Measurements from ENCODE around the gene PFN3. TPM values are rescaled to one million over a fixed set of nuclear protein-coding genes. Genes with fewer than 3 reads are reported as not detected.

PFN3 gene
- total RNA-seq, 4 donors from 2014 or later = not detected

DNA sequence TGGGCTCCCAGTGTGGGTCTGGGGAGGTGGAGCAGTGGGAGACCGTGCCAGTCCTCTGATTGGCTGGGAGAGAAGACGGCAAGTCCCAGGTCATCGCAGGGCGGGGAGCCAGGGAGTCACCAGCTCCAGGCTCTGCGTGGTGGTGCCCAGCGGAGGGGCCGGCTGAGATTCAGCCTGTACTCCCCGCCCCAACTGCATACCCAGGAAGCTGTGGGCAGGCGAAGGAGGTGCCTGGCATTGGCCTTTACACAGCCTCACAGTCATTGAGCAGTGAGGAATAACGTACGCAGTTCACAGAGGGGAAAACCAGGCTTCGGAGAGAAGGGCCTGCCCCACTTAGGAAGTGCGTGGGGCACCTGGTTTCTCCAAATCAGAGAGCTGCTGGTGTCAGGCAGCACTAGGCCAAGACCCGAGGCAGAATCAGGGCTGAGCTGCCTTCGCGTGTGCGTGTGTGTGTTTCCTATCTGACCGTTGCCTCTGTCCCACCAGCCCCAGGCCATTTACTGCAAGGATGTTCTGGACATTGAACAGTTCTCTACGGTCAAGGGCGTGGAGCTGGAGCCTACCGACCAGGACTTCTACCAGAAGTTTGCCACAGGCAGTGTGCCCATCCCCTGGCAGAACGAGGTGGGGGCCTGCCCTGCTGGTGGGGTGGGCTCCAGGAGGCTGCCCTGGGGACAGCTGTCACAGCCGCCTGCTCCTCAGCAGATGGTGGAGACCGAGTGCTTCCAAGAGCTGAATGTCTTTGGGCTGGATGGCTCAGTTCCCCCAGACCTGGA is 39.9 kb upstream of the PFN3 start:
- H3K36me3 ChIP-seq = no peaks in the 10 kb centered on the region
- no peaks in the 10 kb centered on the region for H3K9me3 ChIP-seq
- TF ChIP-seq POLR2A (IDR thresholded peaks at IDR 0.05) = no peak
- TF ChIP-seq, protein P1, sequence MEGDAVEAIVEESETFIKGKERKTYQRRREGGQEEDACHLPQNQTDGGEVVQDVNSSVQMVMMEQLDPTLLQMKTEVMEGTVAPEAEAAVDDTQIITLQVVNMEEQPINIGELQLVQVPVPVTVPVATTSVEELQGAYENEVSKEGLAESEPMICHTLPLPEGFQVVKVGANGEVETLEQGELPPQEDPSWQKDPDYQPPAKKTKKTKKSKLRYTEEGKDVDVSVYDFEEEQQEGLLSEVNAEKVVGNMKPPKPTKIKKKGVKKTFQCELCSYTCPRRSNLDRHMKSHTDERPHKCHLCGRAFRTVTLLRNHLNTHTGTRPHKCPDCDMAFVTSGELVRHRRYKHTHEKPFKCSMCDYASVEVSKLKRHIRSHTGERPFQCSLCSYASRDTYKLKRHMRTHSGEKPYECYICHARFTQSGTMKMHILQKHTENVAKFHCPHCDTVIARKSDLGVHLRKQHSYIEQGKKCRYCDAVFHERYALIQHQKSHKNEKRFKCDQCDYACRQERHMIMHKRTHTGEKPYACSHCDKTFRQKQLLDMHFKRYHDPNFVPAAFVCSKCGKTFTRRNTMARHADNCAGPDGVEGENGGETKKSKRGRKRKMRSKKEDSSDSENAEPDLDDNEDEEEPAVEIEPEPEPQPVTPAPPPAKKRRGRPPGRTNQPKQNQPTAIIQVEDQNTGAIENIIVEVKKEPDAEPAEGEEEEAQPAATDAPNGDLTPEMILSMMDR (IDR thresholded peaks at IDR 0.05) = no peak
- H3K27me3 ChIP-seq = no peaks in the 10 kb centered on the region
- no peak overlapping the region for H3K27ac ChIP-seq
- no peaks in the 10 kb centered on the region for H3K4me1 ChIP-seq
- DNase-seq = no peak
- H3K4me3 ChIP-seq = no peak overlapping the region
- intact Hi-C loops (cut with DNase I; ENCODE audit: low total_unique reads) = no loop called here

DNA sequence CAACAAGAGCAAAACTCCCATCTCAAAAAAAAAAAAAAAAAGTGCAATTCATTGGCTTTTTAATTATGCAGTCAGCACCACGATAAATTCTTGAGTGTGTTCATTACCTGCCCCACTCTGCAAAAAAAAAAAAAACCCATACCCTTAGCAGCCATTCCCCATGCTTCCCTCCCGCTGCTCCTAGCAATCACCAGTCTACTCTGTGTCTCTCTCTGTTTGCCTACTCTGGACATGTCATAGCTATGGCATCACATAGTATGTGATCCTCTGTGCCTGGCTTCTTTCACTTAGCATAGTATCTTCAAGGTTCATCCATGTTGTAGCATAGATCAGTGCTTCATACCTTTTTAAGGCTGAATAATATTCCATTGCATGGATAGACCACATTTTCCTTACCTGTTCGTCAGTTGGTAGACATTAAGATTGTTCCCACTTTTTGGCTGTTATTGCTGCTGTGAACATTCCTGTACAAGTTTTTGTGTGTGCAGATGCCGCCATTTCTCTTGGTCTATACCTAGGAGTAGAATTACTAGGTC is 39.1 kb upstream of the PFN3 start:
- Histone ChIP-seq H3K9me3 (no peaks in the 10 kb centered on the region), H3K27me3 (no peaks in the 10 kb centered on the region), H3K36me3 (no peaks in the 10 kb centered on the region), H3K4me3 (no peak overlapping the region), H3K4me1 (no peaks in the 10 kb centered on the region), H3K27ac (no peak overlapping the region)
- intact Hi-C loops (cut with DNase I; ENCODE audit: low total_unique reads) = no loop called here
- TF ChIP-seq, protein P1 (IDR thresholded peaks at IDR 0.05) = no peak
- TF ChIP-seq POLR2A (IDR thresholded peaks at IDR 0.05) = no peak
- DNase-seq = no peak

DNA sequence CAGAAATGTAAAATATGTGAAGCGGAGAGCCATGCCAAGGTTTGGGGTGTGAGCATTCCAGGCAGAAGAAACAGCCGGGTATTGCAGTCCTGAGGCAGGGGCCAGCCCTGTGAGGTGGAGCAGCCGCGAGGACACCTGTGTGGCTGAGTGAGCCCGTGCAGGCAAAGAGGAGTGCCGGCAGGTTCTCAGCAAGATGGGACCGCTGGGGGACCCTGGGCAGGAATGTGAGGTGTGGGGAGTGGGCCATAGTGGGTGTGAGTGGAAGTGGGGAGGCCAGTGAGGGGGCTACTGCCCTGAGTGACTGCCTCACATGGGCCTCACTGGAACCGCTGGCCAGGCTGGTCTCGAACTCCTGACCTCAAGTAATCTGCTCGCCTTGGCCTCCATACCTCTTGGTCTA is 38.0 kb upstream of the PFN3 start:
- no peak for TF ChIP-seq POLR2A (IDR thresholded peaks at IDR 0.05)
- TF ChIP-seq, protein P1 (IDR thresholded peaks at IDR 0.05) = no peak

DNA sequence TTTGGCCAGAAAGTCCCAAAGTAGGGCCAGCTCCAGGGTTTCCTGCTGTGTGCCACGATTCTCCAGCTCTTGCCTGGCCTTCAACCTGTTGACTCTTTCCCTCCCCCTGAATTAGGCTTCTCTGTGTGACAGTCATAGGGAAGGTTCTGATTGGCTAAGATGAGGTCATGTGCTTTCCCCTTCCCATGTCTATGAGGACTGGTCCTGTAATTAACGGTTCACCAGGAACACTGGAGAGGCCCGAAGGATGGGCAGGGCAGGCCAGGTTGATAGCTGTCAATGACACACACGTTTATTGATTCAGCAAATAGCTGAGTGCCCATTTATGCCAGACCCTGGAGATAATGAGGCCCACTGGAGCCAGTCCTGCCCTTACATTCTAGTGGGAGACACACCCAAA is 37.2 kb upstream of the PFN3 start:
- Histone ChIP-seq H3K27me3 (no peaks in the 10 kb centered on the region), H3K27ac (no peak overlapping the region), H3K4me3 (no peak overlapping the region), H3K36me3 (no peaks in the 10 kb centered on the region), H3K4me1 (no peaks in the 10 kb centered on the region), H3K9me3 (no peaks in the 10 kb centered on the region)
- DNase-seq = no peak
- TF ChIP-seq, protein P1 (IDR thresholded peaks at IDR 0.05) = no peak
- no peak for TF ChIP-seq POLR2A (IDR thresholded peaks at IDR 0.05)
- intact Hi-C loops (cut with DNase I; ENCODE audit: low total_unique reads) = no loop called here

More for the DNA sequence above, 38.0 kb upstream of the PFN3 start:
- no peak for DNase-seq
- intact Hi-C loops (cut with DNase I; ENCODE audit: low total_unique reads) = no loop called here
- no peaks in the 10 kb centered on the region for H3K36me3 ChIP-seq
- no peak overlapping the region for H3K27ac ChIP-seq
- no peaks in the 10 kb centered on the region for H3K27me3 ChIP-seq
- H3K4me1 ChIP-seq = no peaks in the 10 kb centered on the region
- no peak overlapping the region for H3K4me3 ChIP-seq
- no peaks in the 10 kb centered on the region for H3K9me3 ChIP-seq

DNA sequence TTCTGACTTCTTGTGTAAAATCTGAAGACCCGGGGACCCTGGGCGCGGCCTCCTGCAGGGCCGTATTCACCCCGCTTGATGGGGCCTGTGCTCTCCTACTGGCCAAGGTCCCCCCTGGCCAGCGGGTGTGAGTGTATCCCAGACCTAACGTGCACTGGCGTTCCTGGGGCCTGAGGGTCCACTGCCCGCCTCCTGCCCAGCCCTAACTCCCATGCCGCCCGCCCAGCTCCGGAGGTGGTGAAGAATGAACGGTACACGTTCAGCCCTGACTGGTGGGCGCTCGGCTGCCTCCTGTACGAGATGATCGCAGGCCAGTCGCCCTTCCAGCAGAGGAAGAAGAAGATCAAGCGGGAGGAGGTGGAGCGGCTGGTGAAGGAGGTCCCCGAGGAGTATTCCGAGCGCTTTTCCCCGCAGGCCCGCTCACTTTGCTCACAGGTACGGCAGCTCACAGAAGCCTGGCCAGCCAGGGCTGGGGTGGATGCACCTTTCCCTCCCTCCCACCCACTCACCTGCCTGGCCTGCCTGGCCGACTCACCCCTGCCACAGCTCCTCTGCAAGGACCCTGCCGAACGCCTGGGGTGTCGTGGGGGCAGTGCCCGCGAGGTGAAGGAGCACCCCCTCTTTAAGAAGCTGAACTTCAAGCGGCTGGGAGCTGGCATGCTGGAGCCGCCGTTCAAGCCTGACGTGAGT is 35.5 kb upstream of the PFN3 start:
- Histone ChIP-seq H3K27me3 (no peaks in the 10 kb centered on the region), H3K27ac (no peak overlapping the region), H3K4me3 (no peak overlapping the region), H3K9me3 (no peaks in the 10 kb centered on the region), H3K4me1 (no peaks in the 10 kb centered on the region), H3K36me3 (no peaks in the 10 kb centered on the region)
- intact Hi-C loops (cut with DNase I; ENCODE audit: low total_unique reads) = no loop called here
- TF ChIP-seq, protein P1 (IDR thresholded peaks at IDR 0.05) = no peak
- TF ChIP-seq POLR2A (IDR thresholded peaks at IDR 0.05) = no peak
- DNase-seq = no peak
